Dendritic cell treated with granulocyte-macrophage colony-stimulating factor and Interleukin-4, amounts not matched to agents 40 ng/mL and 50 ng/mL, for 4 days (primary cell): ENCODE results near the gene PGAM1.
A peak's percentile ranks its signal among the peaks of the same experiment; 100 is the strongest.

Experiments
- H3K27ac Mint-ChIP-seq: one replicate; pipeline ENCODE4 v1.8.0; 2022; ENCODE audit warnings: mild to moderate bottlenecking, mixed read lengths
- H3K27me3 Mint-ChIP-seq: one replicate; pipeline ENCODE4 v1.8.0; 2022; ENCODE audit warnings: mild to moderate bottlenecking, mixed read lengths
- H3K36me3 Mint-ChIP-seq: one replicate; pipeline ENCODE4 v1.8.0; 2022; ENCODE audit warnings: low read depth, mixed read lengths
- H3K4me1 Mint-ChIP-seq: one replicate; pipeline ENCODE4 v1.8.0; 2022; ENCODE audit warnings: low read depth, mixed read lengths
- H3K4me3 Mint-ChIP-seq: one replicate; pipeline ENCODE4 v1.8.0; 2022; ENCODE audit warnings: mild to moderate bottlenecking, moderate library complexity, mixed read lengths
- H3K9me3 Mint-ChIP-seq: one replicate; pipeline ENCODE4 v1.8.0; 2022; ENCODE audit warnings: mixed read lengths
- intact Hi-C: fragments of 100-400 bp; cut with micrococcal nuclease; formaldehyde crosslinking; loops from one replicate; pipeline ENCODE4 v1.15.0; 2022

The PGAM1 gene

GRCh38 chr10:97425964-97426775 lies at the start of gene PGAM1:
TSS of gene PGAM1 (plus strand) at chr10:97426191. CDS start at chr10:97426308, 117 bp downstream.
- H3K4me3 Mint-ChIP-seq, result peak within 1 kb of the TSS; percentile 84
- intact Hi-C loops, result loop anchor here (1.0 to 5.0 kb wide), 2 partner anchors 19 to 71 kb away; partner anchors contain the start of genes MMS19 and UBTD1
- H3K27ac Mint-ChIP-seq, result peak within 1 kb of the TSS; percentile 83
- H3K9me3 Mint-ChIP-seq, result no peaks in the 10 kb centered on the region
- peaks cover 41% of the 10 kb centered on the region for H3K4me1 Mint-ChIP-seq
- H3K27me3 Mint-ChIP-seq, result no peaks in the 10 kb centered on the region
- H3K36me3 Mint-ChIP-seq, result peaks cover 35% of the 10 kb centered on the region

GRCh38 chr10:97376413-97376812 lies 49.6 kb upstream of the PGAM1 start:
- Mint-ChIP-seq H3K36me3 (peaks cover 61% of the 10 kb centered on the region), H3K9me3 (no peaks in the 10 kb centered on the region), H3K4me3 (no peak overlapping the region), H3K27ac (peak overlapping the region; percentile 77), H3K4me1 (peaks cover 39% of the 10 kb centered on the region), H3K27me3 (no peaks in the 10 kb centered on the region)
- intact Hi-C loops, result no loop called here

- H3K36me3 Mint-ChIP-seq, result peaks cover 53% of the 10 kb centered on the region
- peaks cover 12% of the 10 kb centered on the region for H3K4me1 Mint-ChIP-seq
- H3K27me3 Mint-ChIP-seq, result no peaks in the 10 kb centered on the region
- no peaks in the 10 kb centered on the region for H3K9me3 Mint-ChIP-seq
- H3K27ac Mint-ChIP-seq, result no peak overlapping the region
- H3K4me3 Mint-ChIP-seq, result no peak overlapping the region
- intact Hi-C loops, result no loop called here
Observed at GRCh38 chr10:97378933-97379921, 46.8 kb upstream of the PGAM1 start.

- intact Hi-C loops, result no loop called here
- H3K36me3 Mint-ChIP-seq, result peaks cover 65% of the 10 kb centered on the region
- peaks cover 8% of the 10 kb centered on the region for H3K4me1 Mint-ChIP-seq
- no peaks in the 10 kb centered on the region for H3K27me3 Mint-ChIP-seq
- H3K27ac Mint-ChIP-seq, result no peak overlapping the region
- no peaks in the 10 kb centered on the region for H3K9me3 Mint-ChIP-seq
- H3K4me3 Mint-ChIP-seq, result no peak overlapping the region
Observed at GRCh38 chr10:97380516-97380915, 45.5 kb upstream of the PGAM1 start.

- Mint-ChIP-seq H3K27ac (peak overlapping the region; percentile 11), H3K36me3 (peaks cover 71% of the 10 kb centered on the region), H3K9me3 (no peaks in the 10 kb centered on the region), H3K4me1 (no peaks in the 10 kb centered on the region), H3K4me3 (no peak overlapping the region), H3K27me3 (no peaks in the 10 kb centered on the region)
- intact Hi-C loops, result no loop called here
Observed at GRCh38 chr10:97381626-97382025, 44.4 kb upstream of the PGAM1 start.

- no peak overlapping the region for H3K4me3 Mint-ChIP-seq
- peaks cover 81% of the 10 kb centered on the region for H3K36me3 Mint-ChIP-seq
- no peaks in the 10 kb centered on the region for H3K27me3 Mint-ChIP-seq
- H3K4me1 Mint-ChIP-seq, result peaks cover 4% of the 10 kb centered on the region
- intact Hi-C loops, result no loop called here
- no peak overlapping the region for H3K27ac Mint-ChIP-seq
- no peaks in the 10 kb centered on the region for H3K9me3 Mint-ChIP-seq
Observed at GRCh38 chr10:97383159-97383558, 42.8 kb upstream of the PGAM1 start.

GRCh38 chr10:97384156-97384555 lies 41.8 kb upstream of the PGAM1 start:
- no peak overlapping the region for H3K27ac Mint-ChIP-seq
- H3K9me3 Mint-ChIP-seq, result no peaks in the 10 kb centered on the region
- no peak overlapping the region for H3K4me3 Mint-ChIP-seq
- intact Hi-C loops, result no loop called here
- H3K4me1 Mint-ChIP-seq, result peaks cover 13% of the 10 kb centered on the region
- peaks cover 87% of the 10 kb centered on the region for H3K36me3 Mint-ChIP-seq
- no peaks in the 10 kb centered on the region for H3K27me3 Mint-ChIP-seq

GRCh38 chr10:97384641-97385040 lies 41.4 kb upstream of the PGAM1 start:
- no peaks in the 10 kb centered on the region for H3K27me3 Mint-ChIP-seq
- H3K27ac Mint-ChIP-seq, result no peak overlapping the region
- no peak overlapping the region for H3K4me3 Mint-ChIP-seq
- H3K36me3 Mint-ChIP-seq, result peaks cover 82% of the 10 kb centered on the region
- peaks cover 17% of the 10 kb centered on the region for H3K4me1 Mint-ChIP-seq
- H3K9me3 Mint-ChIP-seq, result no peaks in the 10 kb centered on the region
- intact Hi-C loops, result no loop called here

GRCh38 chr10:97385565-97385964 lies 40.4 kb upstream of the PGAM1 start:
- peaks cover 27% of the 10 kb centered on the region for H3K4me1 Mint-ChIP-seq
- H3K9me3 Mint-ChIP-seq, result no peaks in the 10 kb centered on the region
- peaks cover 77% of the 10 kb centered on the region for H3K36me3 Mint-ChIP-seq
- intact Hi-C loops, result no loop called here
- no peak overlapping the region for H3K4me3 Mint-ChIP-seq
- no peaks in the 10 kb centered on the region for H3K27me3 Mint-ChIP-seq
- H3K27ac Mint-ChIP-seq, result peak overlapping the region; percentile 47

- Mint-ChIP-seq H3K4me3 (no peak overlapping the region), H3K27ac (peak overlapping the region; percentile 91), H3K9me3 (no peaks in the 10 kb centered on the region), H3K4me1 (peaks cover 33% of the 10 kb centered on the region), H3K27me3 (no peaks in the 10 kb centered on the region), H3K36me3 (peaks cover 69% of the 10 kb centered on the region)
- intact Hi-C loops, result no loop called here
Observed at GRCh38 chr10:97388152-97388551, 37.8 kb upstream of the PGAM1 start.

- no peaks in the 10 kb centered on the region for H3K27me3 Mint-ChIP-seq
- peaks cover 67% of the 10 kb centered on the region for H3K36me3 Mint-ChIP-seq
- peak overlapping the region; percentile 76 for H3K27ac Mint-ChIP-seq
- no peak overlapping the region for H3K4me3 Mint-ChIP-seq
- intact Hi-C loops, result no loop called here
- no peaks in the 10 kb centered on the region for H3K9me3 Mint-ChIP-seq
- peaks cover 33% of the 10 kb centered on the region for H3K4me1 Mint-ChIP-seq
Observed at GRCh38 chr10:97390091-97390490, 35.9 kb upstream of the PGAM1 start.

GRCh38 chr10:97393034-97393573 lies 32.9 kb upstream of the PGAM1 start:
- Mint-ChIP-seq H3K4me1 (peaks cover 29% of the 10 kb centered on the region), H3K9me3 (no peaks in the 10 kb centered on the region), H3K36me3 (peaks cover 67% of the 10 kb centered on the region), H3K4me3 (no peak overlapping the region), H3K27ac (no peak overlapping the region), H3K27me3 (no peaks in the 10 kb centered on the region)
- intact Hi-C loops, result no loop called here

GRCh38 chr10:97396056-97396455 lies 29.9 kb upstream of the PGAM1 start:
- Mint-ChIP-seq H3K9me3 (no peaks in the 10 kb centered on the region), H3K27me3 (no peaks in the 10 kb centered on the region), H3K4me1 (peaks cover 7% of the 10 kb centered on the region), H3K4me3 (no peak overlapping the region), H3K27ac (no peak overlapping the region), H3K36me3 (peaks cover 52% of the 10 kb centered on the region)
- intact Hi-C loops, result no loop called here
